Ectodermal cell (in vitro differentiated cells): ENCODE data around the gene C10orf90.

Source experiments
- H3K27ac ChIP-seq: 2 replicates; pipeline ENCODE4 v1.7.0; 2013; ENCODE audit warnings: mild to moderate bottlenecking, low read depth, low read length; ENCODE audit not compliant: insufficient read depth, poor library complexity, severe bottlenecking
- H3K27me3 ChIP-seq: 2 replicates; pipeline ENCODE4 v1.7.0; 2013; ENCODE audit warnings: mild to moderate bottlenecking, low read length; ENCODE audit not compliant: insufficient read depth, control insufficient read depth, poor library complexity, severe bottlenecking
- H3K36me3 ChIP-seq: one replicate; pipeline ENCODE4 v1.7.0; 2013; ENCODE audit warnings: low read length; ENCODE audit not compliant: control insufficient read depth, insufficient read depth
- H3K4me1 ChIP-seq: one replicate; pipeline ENCODE4 v1.7.0; 2013; ENCODE audit warnings: low read length; ENCODE audit not compliant: control insufficient read depth, insufficient read depth
- H3K4me3 ChIP-seq: 2 replicates; pipeline ENCODE4 v1.7.0; 2013; ENCODE audit warnings: low read depth, low read length, control low read depth; ENCODE audit not compliant: insufficient read depth
- H3K9me3 ChIP-seq: 2 replicates; pipeline ENCODE4 v1.7.0; 2013; ENCODE audit warnings: mild to moderate bottlenecking, low read length, moderate library complexity; ENCODE audit not compliant: control insufficient read depth
- WGBS, 2 experiments: methylation state at CpG; one replicate each; pipeline ENCODE4 v1.1.7; 2013; ENCODE audit warnings: missing lambda C conversion rate in 2 of 2; 5-methylcytosine and 5-hydroxymethylcytosine counted together

Gene C10orf90

GRCh38 chr10:126617733-126618132, 52.8 kb downstream of the C10orf90 start:
- H3K4me3 ChIP-seq: no peak overlapping the region
- WGBS, 2 experiments: 89 to 96% methylated on average over 3 of the region's 3 CpGs
- no peaks in the 10 kb centered on the region for H3K27me3 ChIP-seq
- no peak overlapping the region for H3K27ac ChIP-seq
- no peaks in the 10 kb centered on the region for H3K4me1 ChIP-seq
- no peaks in the 10 kb centered on the region for H3K9me3 ChIP-seq
- H3K36me3 ChIP-seq: no peaks in the 10 kb centered on the region

- Histone ChIP-seq H3K4me3 (no peak overlapping the region), H3K36me3 (no peaks in the 10 kb centered on the region), H3K9me3 (no peaks in the 10 kb centered on the region), H3K4me1 (no peaks in the 10 kb centered on the region), H3K27me3 (no peaks in the 10 kb centered on the region), H3K27ac (no peak overlapping the region)
- WGBS, 2 experiments: 88 to 100% methylated on average over 1 of the region's 1 CpG
Observed at GRCh38 chr10:126617208-126617607, 53.3 kb downstream of the C10orf90 start.

GRCh38 chr10:126616737-126617136, 53.8 kb downstream of the C10orf90 start:
- Histone ChIP-seq H3K9me3 (no peaks in the 10 kb centered on the region), H3K27me3 (no peaks in the 10 kb centered on the region), H3K27ac (no peak overlapping the region), H3K36me3 (no peaks in the 10 kb centered on the region), H3K4me3 (no peak overlapping the region), H3K4me1 (no peaks in the 10 kb centered on the region)
- WGBS, 2 experiments: 84 to 95% methylated on average over 3 of the region's 3 CpGs

- no peaks in the 10 kb centered on the region for H3K36me3 ChIP-seq
- WGBS, 2 experiments: 92 to 95% methylated on average over 2 of the region's 2 CpGs
Observed at GRCh38 chr10:126611303-126611702, 59.2 kb downstream of the C10orf90 start.

GRCh38 chr10:126609566-126609965, 60.9 kb downstream of the C10orf90 start:
- Histone ChIP-seq H3K36me3 (no peaks in the 10 kb centered on the region), H3K9me3 (no peaks in the 10 kb centered on the region), H3K27ac (no peak overlapping the region), H3K4me1 (no peaks in the 10 kb centered on the region), H3K27me3 (no peaks in the 10 kb centered on the region), H3K4me3 (no peak overlapping the region)
- WGBS, 2 experiments: 84 to 89% methylated on average over 4 of the region's 4 CpGs

More at GRCh38 chr10:126611303-126611702, 59.2 kb downstream of the C10orf90 start:
- Histone ChIP-seq H3K4me3 (no peak overlapping the region), H3K4me1 (no peaks in the 10 kb centered on the region), H3K9me3 (no peaks in the 10 kb centered on the region), H3K27me3 (no peaks in the 10 kb centered on the region), H3K27ac (no peak overlapping the region)

GRCh38 chr10:126599949-126600682, 70.4 kb downstream of the C10orf90 start:
- H3K36me3 ChIP-seq: no peaks in the 10 kb centered on the region
- no peak overlapping the region for H3K27ac ChIP-seq
- WGBS, 2 experiments: 85% methylated on average over 19 of the region's 19 CpGs
- H3K27me3 ChIP-seq: no peaks in the 10 kb centered on the region
- H3K9me3 ChIP-seq: no peaks in the 10 kb centered on the region
- H3K4me3 ChIP-seq: no peak overlapping the region
- H3K4me1 ChIP-seq: peaks cover 6% of the 10 kb centered on the region

GRCh38 chr10:126598009-126598408, 72.5 kb downstream of the C10orf90 start:
- no peak overlapping the region for H3K4me3 ChIP-seq
- 68 to 74% methylated on average over 3 of the region's 3 CpGs for WGBS, 2 experiments
- no peaks in the 10 kb centered on the region for H3K36me3 ChIP-seq
- no peaks in the 10 kb centered on the region for H3K27me3 ChIP-seq
- no peaks in the 10 kb centered on the region for H3K9me3 ChIP-seq
- H3K27ac ChIP-seq: no peak overlapping the region
- H3K4me1 ChIP-seq: peaks cover 6% of the 10 kb centered on the region

- H3K9me3 ChIP-seq: no peaks in the 10 kb centered on the region
- H3K36me3 ChIP-seq: no peaks in the 10 kb centered on the region
- H3K4me3 ChIP-seq: no peak overlapping the region
- H3K27me3 ChIP-seq: no peaks in the 10 kb centered on the region
- no peak overlapping the region for H3K27ac ChIP-seq
- H3K4me1 ChIP-seq: peaks cover 6% of the 10 kb centered on the region
- 90 to 95% methylated on average over 2 of the region's 2 CpGs for WGBS, 2 experiments
Observed at GRCh38 chr10:126597211-126597610, 73.3 kb downstream of the C10orf90 start.

- Histone ChIP-seq H3K27ac (no peak overlapping the region), H3K4me1 (peaks cover 6% of the 10 kb centered on the region), H3K9me3 (no peaks in the 10 kb centered on the region), H3K27me3 (no peaks in the 10 kb centered on the region), H3K4me3 (no peak overlapping the region), H3K36me3 (no peaks in the 10 kb centered on the region)
- WGBS, 2 experiments: 89 to 95% methylated on average over 2 of the region's 3 CpGs
Observed at GRCh38 chr10:126596472-126597016, 73.9 kb downstream of the C10orf90 start.

GRCh38 chr10:126595160-126595559, 75.3 kb downstream of the C10orf90 start:
- Histone ChIP-seq H3K27ac (no peak overlapping the region), H3K27me3 (no peaks in the 10 kb centered on the region), H3K4me1 (peaks cover 5% of the 10 kb centered on the region), H3K4me3 (no peak overlapping the region), H3K36me3 (no peaks in the 10 kb centered on the region), H3K9me3 (no peaks in the 10 kb centered on the region)
- 94 to 100% methylated on average over 2 of the region's 2 CpGs for WGBS, 2 experiments
